ENCODE data around the gene SLC9A9. TPM values are rescaled to one million over a fixed set of nuclear protein-coding genes. Genes with fewer than 3 reads are reported as not detected.

The SLC9A9 gene
- total and polyA plus RNA-seq, 2 donors from 2014 or later = 3.7 to 16.5 TPM

DNA sequence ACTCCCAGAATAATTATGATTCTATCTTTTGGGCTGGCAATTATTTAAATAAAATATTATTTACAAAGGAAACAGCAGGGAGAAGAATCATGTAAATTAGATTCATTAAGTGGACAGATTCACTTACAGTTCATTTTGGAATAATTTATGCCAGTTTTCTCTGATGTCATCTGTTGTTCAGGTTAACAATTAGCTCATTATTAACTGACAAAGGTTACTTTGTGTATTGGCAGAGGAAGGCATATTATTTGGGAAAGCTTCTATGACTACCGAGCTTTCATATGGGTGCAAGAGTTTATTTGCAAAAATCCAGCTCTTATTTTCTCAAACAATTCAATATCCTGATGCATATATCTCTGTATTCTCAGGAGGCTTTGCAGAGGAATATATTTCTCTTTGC is 504.3 kb downstream of the SLC9A9 start:
- Histone ChIP-seq H3K4me1 (ENCODE audit: control insufficient read depth in 2 of 3, insufficient read depth in 2 of 3, low read depth in 1 of 3, low read length in 3 of 3) (no peaks in the 10 kb centered on the region), H3K4me3 (ENCODE audit: low read length in 3 of 3) (no peak overlapping the region), H3K9ac (ENCODE audit: low read length in 3 of 3) (no peak overlapping the region), H3K36me3 (ENCODE audit: control insufficient read depth in 2 of 3, insufficient read depth in 3 of 3, low read length in 3 of 3) (no peaks in the 10 kb centered on the region), H3K27me3 (ENCODE audit: control insufficient read depth, insufficient read depth, low read length) (no peaks in the 10 kb centered on the region), H3K9me3 (ENCODE audit: control insufficient read depth in 2 of 3, insufficient read depth in 1 of 3, low read length in 3 of 3) (no peaks in the 10 kb centered on the region), H3K27ac (ENCODE audit: low read depth in 2 of 2, low read length in 2 of 2) (no peak overlapping the region)
- TF ChIP-seq, protein P1, sequence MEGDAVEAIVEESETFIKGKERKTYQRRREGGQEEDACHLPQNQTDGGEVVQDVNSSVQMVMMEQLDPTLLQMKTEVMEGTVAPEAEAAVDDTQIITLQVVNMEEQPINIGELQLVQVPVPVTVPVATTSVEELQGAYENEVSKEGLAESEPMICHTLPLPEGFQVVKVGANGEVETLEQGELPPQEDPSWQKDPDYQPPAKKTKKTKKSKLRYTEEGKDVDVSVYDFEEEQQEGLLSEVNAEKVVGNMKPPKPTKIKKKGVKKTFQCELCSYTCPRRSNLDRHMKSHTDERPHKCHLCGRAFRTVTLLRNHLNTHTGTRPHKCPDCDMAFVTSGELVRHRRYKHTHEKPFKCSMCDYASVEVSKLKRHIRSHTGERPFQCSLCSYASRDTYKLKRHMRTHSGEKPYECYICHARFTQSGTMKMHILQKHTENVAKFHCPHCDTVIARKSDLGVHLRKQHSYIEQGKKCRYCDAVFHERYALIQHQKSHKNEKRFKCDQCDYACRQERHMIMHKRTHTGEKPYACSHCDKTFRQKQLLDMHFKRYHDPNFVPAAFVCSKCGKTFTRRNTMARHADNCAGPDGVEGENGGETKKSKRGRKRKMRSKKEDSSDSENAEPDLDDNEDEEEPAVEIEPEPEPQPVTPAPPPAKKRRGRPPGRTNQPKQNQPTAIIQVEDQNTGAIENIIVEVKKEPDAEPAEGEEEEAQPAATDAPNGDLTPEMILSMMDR (IDR thresholded peaks at IDR 0.05; ENCODE audit: borderline replicate concordance, extremely low read depth, insufficient read depth) = no peak
- FAIRE-seq (no peak), DNase-seq (no peak)
- intact Hi-C loops (cut with DNase I) = no loop called here

- no peak overlapping the region for H3K4me3 ChIP-seq (ENCODE audit: low read length in 3 of 3)
- peaks cover 0 to 2% (median 0%) of the 10 kb centered on the region in 3 donors for H3K4me1 ChIP-seq (ENCODE audit: control insufficient read depth in 2 of 3, insufficient read depth in 2 of 3, low read depth in 1 of 3, low read length in 3 of 3)
- H3K36me3 ChIP-seq (ENCODE audit: control insufficient read depth in 2 of 3, insufficient read depth in 3 of 3, low read length in 3 of 3) = no peaks in the 10 kb centered on the region
- no peaks in the 10 kb centered on the region for H3K27me3 ChIP-seq (ENCODE audit: control insufficient read depth, insufficient read depth, low read length)
- H3K27ac ChIP-seq (ENCODE audit: low read depth in 2 of 2, low read length in 2 of 2) = no peak overlapping the region
- no peaks in the 10 kb centered on the region for H3K9me3 ChIP-seq (ENCODE audit: control insufficient read depth in 2 of 3, insufficient read depth in 1 of 3, low read length in 3 of 3)
- FAIRE-seq (no peak), DNase-seq (no peak)
- intact Hi-C loops (cut with DNase I) = no loop called here
- TF ChIP-seq, protein P1 (IDR thresholded peaks at IDR 0.05; ENCODE audit: borderline replicate concordance, extremely low read depth, insufficient read depth) = no peak
- no peak overlapping the region for H3K9ac ChIP-seq (ENCODE audit: low read length in 3 of 3)
Measured at GRCh38 chr3:143343031-143343430, 505.2 kb downstream of the SLC9A9 start.

GRCh38 chr3:143339451-143339850 is 508.8 kb downstream of the SLC9A9 start:
- Histone ChIP-seq H3K4me1 (ENCODE audit: control insufficient read depth in 2 of 3, insufficient read depth in 2 of 3, low read depth in 1 of 3, low read length in 3 of 3) (peaks cover 0 to 2% (median 0%) of the 10 kb centered on the region in 3 donors), H3K27ac (ENCODE audit: low read depth in 2 of 2, low read length in 2 of 2) (no peak overlapping the region)
- no peak for FAIRE-seq

More at GRCh38 chr3:143339451-143339850, 508.8 kb downstream of the SLC9A9 start:
- intact Hi-C loops (cut with DNase I) = no loop called here
- TF ChIP-seq, protein P1 (IDR thresholded peaks at IDR 0.05; ENCODE audit: borderline replicate concordance, extremely low read depth, insufficient read depth) = no peak
- no peak overlapping the region for H3K9ac ChIP-seq (ENCODE audit: low read length in 3 of 3)
- no peak for DNase-seq
- no peak overlapping the region for H3K4me3 ChIP-seq (ENCODE audit: low read length in 3 of 3)
- no peaks in the 10 kb centered on the region for H3K36me3 ChIP-seq (ENCODE audit: control insufficient read depth in 2 of 3, insufficient read depth in 3 of 3, low read length in 3 of 3)
- no peaks in the 10 kb centered on the region for H3K27me3 ChIP-seq (ENCODE audit: control insufficient read depth, insufficient read depth, low read length)
- no peaks in the 10 kb centered on the region for H3K9me3 ChIP-seq (ENCODE audit: control insufficient read depth in 2 of 3, insufficient read depth in 1 of 3, low read length in 3 of 3)
